SU-DHL-6 (cell line): ENCODE data around the gene PTRH1.

Source experiments
- CTCF ChIP-seq: fragments of 200-600 bp; sonication (generic); IDR thresholded peaks from one replicate; pipeline ENCODE4 v1.5.1; 2017; ENCODE audit warnings: antibody characterized with exemption, mild to moderate bottlenecking, low read length, moderate library complexity; ENCODE audit not compliant: insufficient read depth, poor library complexity, severe bottlenecking
- EZH2phosphoT487 ChIP-seq: fragments of 200-600 bp; sonication (generic), shearing (Covaris generic); conservative IDR thresholded peaks from 2 replicates; pipeline ENCODE4 v1.6.1; 2018; ENCODE audit warnings: mild to moderate bottlenecking, antibody characterized with exemption, low read length, moderate library complexity, mixed read lengths

- TF ChIP-seq CTCF (no peak), EZH2phosphoT487 (no peak)
Observed at GRCh38 chr9:127667127-127667844, 48.2 kb downstream of the PTRH1 start.
